GM21717 (cell line): Measurements from ENCODE around the gene TP53I13.
A peak's percentile ranks its signal among the peaks of the same experiment; 100 is the strongest.

Experiments
- ATAC-seq: cut with Tn5 transposase; IDR thresholded peaks from one replicate; pipeline ENCODE4 v1.9.1; 2021; ENCODE audit warnings: mild to moderate bottlenecking, moderate library complexity; ENCODE audit not compliant: unreplicated experiment

Gene TP53I13

GRCh38 chr17:29578626-29579485 is 10.4 kb downstream of the TP53I13 start:
- no peak for ATAC-seq

- ATAC-seq, result peak; percentile 56
Measured at GRCh38 chr17:29579866-29580771, 11.6 kb downstream of the TP53I13 start.

- ATAC-seq, result no peak
Measured at GRCh38 chr17:29581583-29582253, 13.2 kb downstream of the TP53I13 start.

- no peak for ATAC-seq
Measured at GRCh38 chr17:29582254-29582765, 13.8 kb downstream of the TP53I13 start.

- no peak for ATAC-seq
Measured at GRCh38 chr17:29582772-29583171, 14.3 kb downstream of the TP53I13 start.

- ATAC-seq, result no peak
Measured at GRCh38 chr17:29583324-29584248, 15.1 kb downstream of the TP53I13 start.

GRCh38 chr17:29584452-29585079 is 16.1 kb downstream of the TP53I13 start:
- ATAC-seq, result no peak

GRCh38 chr17:29585080-29585751 is 16.7 kb downstream of the TP53I13 start:
- ATAC-seq, result no peak

- ATAC-seq, result no peak
Measured at GRCh38 chr17:29586676-29587469, 18.4 kb downstream of the TP53I13 start.

GRCh38 chr17:29587591-29587990 is 19.1 kb downstream of the TP53I13 start:
- no peak for ATAC-seq

GRCh38 chr17:29588017-29588561 is 19.6 kb downstream of the TP53I13 start:
- no peak for ATAC-seq

GRCh38 chr17:29588562-29589411 is 20.3 kb downstream of the TP53I13 start:
- ATAC-seq, result no peak

- ATAC-seq, result peak; percentile 53
Measured at GRCh38 chr17:29589524-29590410, 21.3 kb downstream of the TP53I13 start, which contains the start of gene GIT1. Gene GIT1 (minus strand): TSS chr17:29589648. CDS start chr17:29589378, 270 bp downstream.

GRCh38 chr17:29590411-29591145 is 22.1 kb downstream of the TP53I13 start:
- no peak for ATAC-seq

GRCh38 chr17:29591146-29591736 is 22.7 kb downstream of the TP53I13 start:
- no peak for ATAC-seq
